ENCODE measurements around the gene LSM12. TPM values are rescaled to one million over a fixed set of nuclear protein-coding genes. Genes with fewer than 3 reads are reported as not detected.

The LSM12 gene
- total RNA-seq, 1 experiment from 2014 or later, result 128 TPM

GRCh38 chr17:44023545-44024270 lies 42.8 kb downstream of the LSM12 start:
- Histone ChIP-seq H4K20me1 (ENCODE audit: control insufficient read depth, insufficient read depth, insufficient read length) (no peaks in the 10 kb centered on the region), H4K91ac (ENCODE audit: insufficient read length, low read depth, low read length) (no peak overlapping the region), H2BK20ac (ENCODE audit: low read depth, low read length, poor library complexity, severe bottlenecking) (no peak overlapping the region), H3K9me3 (ENCODE audit: control insufficient read depth, low read depth, low read length) (no peaks in the 10 kb centered on the region), H3K18ac (ENCODE audit: insufficient read length, low read depth, low read length) (no peak overlapping the region), H3K4ac (ENCODE audit: low read depth, low read length) (no peak overlapping the region), H3K4me1 (ENCODE audit: insufficient read depth, low read length) (no peaks in the 10 kb centered on the region), H3K23me2 (ENCODE audit: insufficient read length, low read depth, low read length, poor library complexity, severe bottlenecking) (no peaks in the 10 kb centered on the region), H3K23ac (ENCODE audit: insufficient read length, low read depth, low read length) (no peak overlapping the region), H3K9ac (ENCODE audit: extremely low read depth, insufficient read length, low read length) (no peak overlapping the region), H2BK5ac (ENCODE audit: insufficient read length, low read length) (no peak overlapping the region), H3K27me3 (ENCODE audit: insufficient read depth, low read length) (no peaks in the 10 kb centered on the region), H3T11ph (ENCODE audit: low read length) (no peak overlapping the region), H3K4me2 (ENCODE audit: insufficient read depth, insufficient read length, low read length) (no peak overlapping the region), H2BK12ac (ENCODE audit: insufficient read length, low read depth, low read length) (no peak overlapping the region), H4K5ac (ENCODE audit: insufficient read length, low read depth, low read length) (no peak overlapping the region), H3K56ac (ENCODE audit: insufficient read length, low read depth, low read length) (no peak overlapping the region), H3K79me2 (ENCODE audit: insufficient read depth, low read length) (no peaks in the 10 kb centered on the region), H3K27ac (ENCODE audit: insufficient read length, low read depth, low read length) (no peak overlapping the region), H4K8ac (replicated peaks; ENCODE audit: insufficient read length, low read depth, low read length) (no peak overlapping the region), H2BK120ac (ENCODE audit: low read depth, low read length, poor library complexity, severe bottlenecking) (no peak overlapping the region), H2AK5ac (ENCODE audit: insufficient read length, low read length) (no peak overlapping the region), H3K79me1 (ENCODE audit: insufficient read depth, low read depth, low read length, poor library complexity, severe bottlenecking) (no peaks in the 10 kb centered on the region), H2BK15ac (ENCODE audit: low read depth, low read length) (no peak overlapping the region), H2AFZ (ENCODE audit: low read length) (no peak overlapping the region), H3K14ac (ENCODE audit: insufficient read depth, low read length) (no peak overlapping the region; the same call in 1 of the 2 replicates)
- H3K27ac Mint-ChIP-seq, result peak overlapping the region; percentile 23 to 82 (median 28); a peak in 5 of 7 replicates
- no peak for DNase-seq
- no peaks in the 10 kb centered on the region for H3K9me3 Mint-ChIP-seq
- no CpG with 5 or more reads among the region's 22 CpGs for WGBS (ENCODE audit: extremely low coverage, insufficient read length, low lambda C conversion rate)
- peaks cover 2 to 30% (median 8%) of the 10 kb centered on the region in 3 experiments; a peak in 3 of 7 replicates for H3K36me3 Mint-ChIP-seq (ENCODE audit: insufficient read depth in 1 of 3, low read depth in 3 of 3)
- TF ChIP-seq CTCF (conservative IDR thresholded peaks at IDR 0.05), result no peak
- H3K27me3 Mint-ChIP-seq (ENCODE audit: low read depth), result no peaks in the 10 kb centered on the region
- H3K4me3 Mint-ChIP-seq, result no peak overlapping the region
- no peaks in the 10 kb centered on the region for H3K4me1 Mint-ChIP-seq

Measured in H9 (cell line).